Measurements from ENCODE around the gene JAK1. TPM values are rescaled to one million over a fixed set of nuclear protein-coding genes. Genes with fewer than 3 reads are reported as not detected.

The JAK1 gene
- total RNA-seq, 1 donor from 2014 or later: 110 TPM

GRCh38 chr1:64850846-64851245, 115.5 kb downstream of the JAK1 start:
- no peak overlapping the region for H3K4me3 ChIP-seq (ENCODE audit: low read depth, low read length)
- DNase-seq (ENCODE audit: low read depth): no peak
- TF ChIP-seq, protein P1, sequence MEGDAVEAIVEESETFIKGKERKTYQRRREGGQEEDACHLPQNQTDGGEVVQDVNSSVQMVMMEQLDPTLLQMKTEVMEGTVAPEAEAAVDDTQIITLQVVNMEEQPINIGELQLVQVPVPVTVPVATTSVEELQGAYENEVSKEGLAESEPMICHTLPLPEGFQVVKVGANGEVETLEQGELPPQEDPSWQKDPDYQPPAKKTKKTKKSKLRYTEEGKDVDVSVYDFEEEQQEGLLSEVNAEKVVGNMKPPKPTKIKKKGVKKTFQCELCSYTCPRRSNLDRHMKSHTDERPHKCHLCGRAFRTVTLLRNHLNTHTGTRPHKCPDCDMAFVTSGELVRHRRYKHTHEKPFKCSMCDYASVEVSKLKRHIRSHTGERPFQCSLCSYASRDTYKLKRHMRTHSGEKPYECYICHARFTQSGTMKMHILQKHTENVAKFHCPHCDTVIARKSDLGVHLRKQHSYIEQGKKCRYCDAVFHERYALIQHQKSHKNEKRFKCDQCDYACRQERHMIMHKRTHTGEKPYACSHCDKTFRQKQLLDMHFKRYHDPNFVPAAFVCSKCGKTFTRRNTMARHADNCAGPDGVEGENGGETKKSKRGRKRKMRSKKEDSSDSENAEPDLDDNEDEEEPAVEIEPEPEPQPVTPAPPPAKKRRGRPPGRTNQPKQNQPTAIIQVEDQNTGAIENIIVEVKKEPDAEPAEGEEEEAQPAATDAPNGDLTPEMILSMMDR (conservative IDR thresholded peaks at IDR 0.05; ENCODE audit: low read depth, low read length): no peak

DNA sequence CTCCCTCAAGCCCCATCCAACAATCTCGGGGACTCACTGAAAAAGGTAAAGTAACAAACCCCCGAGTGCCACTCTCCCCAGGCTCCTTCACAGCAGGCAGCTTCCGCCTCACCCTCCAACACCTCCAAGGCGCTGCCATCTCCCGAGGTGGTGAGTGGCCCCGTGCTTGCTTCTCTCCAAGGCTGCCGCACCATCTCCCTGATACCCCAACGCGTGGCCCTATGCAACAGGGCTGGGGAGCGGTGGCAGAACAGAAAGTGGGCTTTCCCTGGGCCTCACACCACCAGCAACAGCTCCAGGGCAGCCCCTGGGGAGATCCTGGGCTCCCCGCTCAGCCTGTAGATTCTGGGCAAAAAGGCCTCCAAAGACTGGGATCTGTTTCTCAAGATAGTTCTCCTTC, 116.4 kb downstream of the JAK1 start:
- H3K4me3 ChIP-seq (ENCODE audit: low read depth, low read length): no peak overlapping the region
- DNase-seq (ENCODE audit: low read depth): no peak
- TF ChIP-seq, protein P1 (conservative IDR thresholded peaks at IDR 0.05; ENCODE audit: low read depth, low read length): no peak

DNA sequence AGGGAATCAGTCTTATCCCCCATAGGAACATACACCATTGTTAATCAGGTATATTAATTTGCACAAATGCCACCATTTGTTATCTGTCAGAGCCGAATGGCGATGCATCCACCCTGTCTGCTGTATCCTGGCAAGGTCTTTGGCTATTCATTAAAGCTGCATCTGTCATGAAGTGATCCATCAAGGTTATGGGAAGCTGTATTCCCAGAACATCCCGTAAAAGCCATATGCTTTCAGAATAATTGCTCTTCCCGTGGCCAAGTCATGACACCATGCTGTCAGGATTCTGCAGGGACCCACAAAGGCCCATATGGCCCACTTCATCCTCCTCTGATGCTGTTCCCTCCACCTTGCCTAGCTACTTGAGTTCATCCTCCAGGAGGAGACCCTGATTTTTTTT, 117.5 kb downstream of the JAK1 start:
- no peak for DNase-seq (ENCODE audit: low read depth)
- no peak overlapping the region for H3K4me3 ChIP-seq (ENCODE audit: low read depth, low read length)
- TF ChIP-seq, protein P1 (conservative IDR thresholded peaks at IDR 0.05; ENCODE audit: low read depth, low read length): no peak

- DNase-seq (ENCODE audit: low read depth): no peak
- TF ChIP-seq, protein P1 (conservative IDR thresholded peaks at IDR 0.05; ENCODE audit: low read depth, low read length): no peak
- H3K4me3 ChIP-seq (ENCODE audit: low read depth, low read length): no peak overlapping the region
Observed at GRCh38 chr1:64848136-64848535, 118.2 kb downstream of the JAK1 start.

- TF ChIP-seq, protein P1 (conservative IDR thresholded peaks at IDR 0.05; ENCODE audit: low read depth, low read length): no peak
- no peak overlapping the region for H3K4me3 ChIP-seq (ENCODE audit: low read depth, low read length)
- DNase-seq (ENCODE audit: low read depth): no peak
Observed at GRCh38 chr1:64847666-64848065, 118.7 kb downstream of the JAK1 start.

DNA sequence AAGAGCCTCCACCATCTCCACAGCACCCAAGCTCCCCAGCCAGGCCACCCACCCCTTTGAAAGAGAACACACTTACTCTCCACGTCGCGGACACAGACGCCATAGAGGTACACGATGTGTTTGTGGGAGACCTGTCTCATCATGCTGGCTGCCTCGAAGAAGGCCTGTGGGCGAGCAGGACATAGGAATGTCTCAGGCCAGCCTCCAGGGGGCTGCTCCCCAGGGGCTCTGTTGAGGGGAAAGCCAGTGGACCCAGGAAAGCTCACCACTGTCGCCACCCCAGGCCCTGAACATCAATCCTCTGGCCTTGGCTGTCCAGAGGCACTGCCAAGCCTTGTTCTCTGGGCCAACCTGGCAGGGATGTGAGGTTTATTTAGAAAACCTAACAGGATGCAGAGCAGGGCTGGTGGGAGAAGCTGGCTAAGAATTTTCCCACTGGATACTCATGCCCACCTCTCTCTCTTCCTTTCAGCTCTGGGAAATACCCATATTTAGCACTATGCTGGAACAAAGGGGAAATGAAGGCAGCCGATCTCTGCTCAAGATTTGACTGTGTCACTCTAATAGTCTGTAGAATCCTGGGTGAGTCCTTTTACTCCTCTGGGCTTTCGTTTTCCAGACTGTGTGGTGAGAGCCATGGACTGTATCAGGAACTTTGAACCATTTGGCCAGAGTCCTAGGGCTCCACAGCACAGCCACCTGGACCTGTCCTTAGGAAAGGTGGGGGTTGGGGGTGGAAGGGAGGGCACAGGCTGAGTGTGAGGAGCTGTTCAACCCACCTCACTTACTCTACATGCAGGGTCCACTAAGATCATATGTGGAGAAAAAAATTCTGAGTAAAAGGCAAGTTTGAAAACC, 119.5 kb downstream of the JAK1 start:
- TF ChIP-seq, protein P1 (conservative IDR thresholded peaks at IDR 0.05; ENCODE audit: low read depth, low read length): no peak
- no peak for DNase-seq (ENCODE audit: low read depth)
- H3K4me3 ChIP-seq (ENCODE audit: low read depth, low read length): no peak overlapping the region

All from epithelial cell of proximal tubule (primary cell).